ENCODE measurements around the gene ITPR3. TPM values are rescaled to one million over a fixed set of nuclear protein-coding genes. Genes with fewer than 3 reads are reported as not detected.

The ITPR3 gene
- polyA plus RNA-seq, 5 donors, result 56.2 to 87.2 (median 77.9) TPM

DNA sequence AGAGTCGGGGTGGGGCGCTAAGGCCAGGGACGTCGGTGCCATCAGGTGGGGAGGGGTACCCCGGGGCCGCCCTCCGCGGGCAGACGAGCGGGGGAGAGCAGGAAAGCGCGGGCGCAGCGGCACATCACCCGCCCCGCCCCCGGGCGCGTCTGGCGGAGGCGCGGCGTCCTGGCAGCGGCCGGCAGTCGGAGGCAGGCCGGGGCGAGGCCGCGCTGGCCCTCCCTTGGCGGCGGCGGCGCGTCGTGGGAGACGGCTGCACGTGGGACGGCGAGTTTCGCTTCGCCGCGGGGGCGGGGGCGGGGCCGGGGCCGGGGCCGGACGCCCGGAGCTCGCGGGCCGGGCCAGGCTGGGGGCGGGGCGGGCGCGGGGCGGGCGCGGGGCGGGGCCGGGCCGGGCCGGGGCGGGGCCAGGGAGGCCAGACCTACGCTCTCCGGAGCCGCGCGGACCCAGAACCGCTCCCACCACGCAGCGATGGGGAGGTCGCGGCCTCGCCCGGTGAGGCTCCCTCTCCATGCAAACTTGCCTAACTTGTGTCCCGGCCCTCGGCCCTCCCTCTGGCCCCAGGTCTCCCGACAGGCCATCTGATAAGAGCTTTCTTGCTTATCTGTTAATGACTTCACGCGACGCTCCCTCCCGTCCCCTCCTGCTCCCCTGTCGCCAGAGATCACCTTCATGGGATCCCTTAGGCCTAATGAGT, 12.5 kb downstream of the ITPR3 start:
- DNase-seq, result no peak

DNA sequence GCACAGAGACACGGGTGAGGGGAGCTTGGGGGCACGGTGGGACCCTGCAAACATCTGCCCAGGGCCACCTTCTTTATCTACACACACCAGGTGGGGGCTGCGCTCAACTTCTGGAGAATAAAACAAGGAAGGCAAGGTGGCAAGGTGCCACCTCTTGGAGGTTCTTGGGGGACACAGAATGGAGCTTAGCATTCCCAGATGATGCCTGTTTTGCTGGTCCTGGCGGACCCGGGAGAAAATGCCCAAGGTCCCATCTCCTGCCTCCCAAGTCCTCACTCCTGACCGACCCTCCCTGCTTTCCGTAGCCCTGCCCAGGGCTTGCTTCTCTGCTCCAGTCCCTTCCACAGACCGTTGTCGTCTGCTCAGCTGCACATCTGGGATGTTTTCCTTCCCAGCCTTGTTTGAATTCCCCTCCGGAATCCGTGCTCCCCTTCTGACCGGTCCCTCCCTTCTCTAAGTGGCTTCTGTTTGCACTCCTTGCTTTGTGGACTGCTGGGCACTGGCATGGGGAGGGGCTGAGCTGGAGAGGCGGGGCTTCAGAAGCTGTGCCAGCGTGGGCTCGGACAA, 13.1 kb downstream of the ITPR3 start:
- DNase-seq, result no peak

DNA sequence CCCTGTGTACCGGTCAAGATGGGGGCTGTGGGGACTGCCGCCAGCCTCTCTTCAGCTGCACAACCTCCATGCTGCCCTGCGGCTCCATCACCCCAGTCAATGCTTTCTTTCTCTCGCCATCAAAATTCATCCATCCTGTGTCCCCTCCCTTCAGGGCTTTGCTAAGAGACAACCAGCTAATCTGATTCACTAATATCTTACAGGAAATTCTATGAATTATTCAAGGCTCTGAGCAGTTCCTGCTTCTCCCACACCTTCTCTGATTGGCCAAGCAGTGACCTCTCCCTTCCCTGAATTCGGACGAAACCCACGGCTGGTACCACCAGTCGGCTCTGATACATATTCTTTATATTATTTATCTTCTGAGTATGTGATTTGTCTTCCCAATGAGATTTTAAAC, 13.8 kb downstream of the ITPR3 start:
- DNase-seq, result no peak

GRCh38 chr6:33636655-33637054, 15.5 kb downstream of the ITPR3 start:
- no peak for DNase-seq

GRCh38 chr6:33638556-33638955, 17.4 kb downstream of the ITPR3 start:
- DNase-seq, result no peak

GRCh38 chr6:33639559-33639958, 18.4 kb downstream of the ITPR3 start:
- DNase-seq, result no peak

GRCh38 chr6:33640361-33640760, 19.2 kb downstream of the ITPR3 start:
- no peak for DNase-seq

DNA sequence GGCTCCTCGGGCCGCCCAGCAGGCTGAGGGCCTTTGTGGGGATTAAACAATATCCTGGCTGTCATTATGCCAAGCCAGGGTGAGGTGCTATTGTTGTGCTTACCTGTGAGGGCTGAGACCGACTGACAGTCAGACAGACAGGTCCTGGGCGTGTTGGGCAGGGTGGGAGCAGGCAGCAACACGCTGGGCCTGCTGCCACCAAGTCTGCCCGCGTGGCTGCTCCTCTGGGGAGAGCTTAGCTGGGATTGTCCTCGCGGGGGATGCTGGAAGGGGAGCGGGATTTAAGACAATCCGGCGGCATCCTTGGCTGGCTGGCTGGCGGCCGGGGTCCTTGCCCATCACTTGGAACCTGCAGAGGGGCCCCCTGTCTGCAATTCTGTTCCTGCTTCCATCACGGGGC, 20.0 kb downstream of the ITPR3 start:
- no peak for DNase-seq

GRCh38 chr6:33641602-33642001, 20.5 kb downstream of the ITPR3 start:
- no peak for DNase-seq

GRCh38 chr6:33642897-33643296, 21.8 kb downstream of the ITPR3 start:
- DNase-seq, result no peak

DNA sequence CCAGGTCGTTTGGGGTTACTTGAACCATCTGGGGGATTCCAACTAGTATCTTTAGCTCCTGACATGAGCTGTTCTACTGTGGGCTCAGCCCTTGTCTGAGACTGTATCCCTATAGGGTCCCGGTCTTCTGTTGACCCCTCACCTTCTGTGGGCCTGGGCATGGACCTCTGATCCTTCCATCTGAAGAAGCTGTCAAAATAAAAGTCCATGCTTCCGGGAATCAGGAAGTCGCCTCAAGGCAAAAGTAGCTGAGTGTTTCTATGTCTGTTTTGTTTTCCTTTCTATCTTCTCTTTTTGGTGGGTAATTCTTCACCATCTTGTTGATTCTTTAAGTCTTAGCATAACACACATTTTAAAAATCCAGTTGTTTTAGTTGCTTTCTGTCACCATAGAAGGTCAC, 30.3 kb downstream of the ITPR3 start:
- no peak for DNase-seq

DNA sequence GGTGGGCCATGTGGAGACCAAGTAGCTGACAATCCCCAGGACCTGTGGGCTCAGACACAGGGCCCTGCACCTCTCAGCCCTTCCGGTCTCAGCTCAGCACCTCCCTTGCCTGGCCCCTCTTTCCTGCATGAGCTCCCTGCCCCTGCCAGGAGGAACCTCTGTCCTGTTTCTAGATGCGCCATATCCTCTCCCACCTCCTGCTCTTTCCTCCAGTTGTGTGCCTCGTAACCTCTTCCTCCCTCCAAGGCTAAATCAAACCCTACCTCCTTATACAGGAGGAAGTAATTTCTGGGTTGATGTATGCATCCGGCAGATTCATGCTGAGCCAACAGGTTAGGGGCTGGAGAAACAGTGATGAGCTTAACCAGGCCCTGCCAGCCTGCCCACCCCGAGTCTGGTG, 30.9 kb downstream of the ITPR3 start:
- no peak for DNase-seq

DNA sequence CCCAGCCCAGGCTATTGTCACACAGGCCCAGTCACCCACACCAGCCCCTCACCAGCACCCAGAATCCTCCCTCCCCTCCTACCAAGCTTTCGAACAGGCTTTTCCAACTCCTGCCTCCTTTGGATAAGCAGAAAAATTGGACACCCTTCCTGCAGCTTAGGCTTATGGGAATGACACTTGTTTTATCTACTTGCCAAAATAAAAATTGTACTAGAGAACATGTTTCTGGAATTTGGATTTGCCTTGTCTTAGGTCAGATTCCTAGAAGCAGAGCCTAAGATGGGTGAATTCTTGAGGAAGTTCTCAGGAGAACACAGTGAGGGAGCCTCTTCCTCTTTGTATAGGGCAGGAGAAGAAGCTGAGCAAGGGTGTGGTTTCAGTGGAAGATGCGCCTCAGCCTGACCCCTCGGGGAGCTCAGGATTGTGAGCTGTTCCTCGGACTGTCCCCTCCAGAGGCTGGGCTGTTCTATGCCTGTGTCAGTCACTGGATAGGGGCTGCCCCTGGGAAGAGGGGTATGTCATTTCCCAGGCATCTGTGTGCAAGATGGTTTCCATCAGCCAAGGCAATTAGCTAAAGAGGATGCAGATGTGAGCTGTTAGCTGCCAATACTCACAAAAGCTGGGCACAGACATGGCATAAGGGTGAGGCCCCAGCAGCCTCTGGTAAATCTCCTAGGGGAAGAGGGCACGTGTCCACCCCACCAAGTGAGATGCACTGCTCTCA, 33.9 kb downstream of the ITPR3 start:
- no peak for DNase-seq

GRCh38 chr6:33656844-33657243, 35.7 kb downstream of the ITPR3 start:
- DNase-seq, result no peak

GRCh38 chr6:33658982-33659689, 38.0 kb downstream of the ITPR3 start:
- DNase-seq, result no peak

DNA sequence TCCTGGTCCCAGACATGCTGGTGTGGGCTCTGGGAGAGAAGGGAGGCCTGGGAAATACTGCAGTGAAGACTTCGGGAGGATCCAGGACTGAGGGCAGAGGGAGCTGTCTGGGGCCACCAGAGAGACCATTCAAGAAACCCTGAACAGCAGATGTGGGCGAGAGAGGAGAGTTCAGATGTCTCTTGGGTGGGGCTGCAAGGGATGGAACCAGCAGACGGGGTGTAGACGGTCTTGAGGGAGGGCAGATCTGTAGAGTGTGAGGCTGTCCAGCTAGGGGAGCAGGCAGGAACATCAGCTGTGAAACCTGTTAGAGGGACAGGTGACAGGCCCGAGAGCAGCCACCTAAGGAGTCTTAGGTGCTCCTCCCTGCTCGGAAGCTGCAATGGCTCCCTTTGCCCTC, 38.9 kb downstream of the ITPR3 start:
- DNase-seq, result no peak

DNA sequence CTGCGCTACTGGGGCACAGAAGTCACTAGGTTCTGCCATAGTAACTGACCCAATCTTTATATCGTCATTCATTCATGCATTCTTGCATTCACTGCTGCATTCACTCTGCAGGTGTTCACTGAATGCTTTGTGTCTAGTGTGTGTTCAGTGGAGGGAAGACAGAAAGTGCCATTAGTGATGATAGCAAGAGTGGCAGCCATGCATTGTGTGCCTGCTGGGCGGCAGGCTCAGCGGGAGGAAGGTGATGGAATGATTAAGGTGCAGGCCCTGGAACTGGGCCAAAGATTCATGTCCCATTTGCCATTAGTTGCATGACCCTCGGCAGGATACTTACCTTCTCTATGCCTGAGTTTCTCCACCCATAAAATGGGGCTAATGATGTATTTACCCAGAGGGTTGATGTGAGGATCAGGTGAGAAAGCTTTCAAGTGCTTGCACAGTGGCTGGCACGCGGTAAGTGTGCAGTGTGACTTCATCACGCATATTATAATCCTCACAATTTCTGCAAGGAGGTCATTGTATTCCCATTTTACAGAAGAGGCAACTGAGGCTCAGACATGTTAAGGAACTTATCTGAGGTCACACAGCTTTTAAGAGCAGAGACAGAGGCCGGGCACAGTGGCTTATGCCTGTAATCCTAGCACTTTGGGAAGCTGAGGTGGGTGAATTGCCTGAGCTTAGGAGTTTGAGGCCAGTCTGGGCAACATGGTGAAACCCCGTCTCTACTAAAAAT, 40.1 kb downstream of the ITPR3 start:
- no peak for DNase-seq

GRCh38 chr6:33662318-33662717, 41.2 kb downstream of the ITPR3 start:
- no peak for DNase-seq

DNA sequence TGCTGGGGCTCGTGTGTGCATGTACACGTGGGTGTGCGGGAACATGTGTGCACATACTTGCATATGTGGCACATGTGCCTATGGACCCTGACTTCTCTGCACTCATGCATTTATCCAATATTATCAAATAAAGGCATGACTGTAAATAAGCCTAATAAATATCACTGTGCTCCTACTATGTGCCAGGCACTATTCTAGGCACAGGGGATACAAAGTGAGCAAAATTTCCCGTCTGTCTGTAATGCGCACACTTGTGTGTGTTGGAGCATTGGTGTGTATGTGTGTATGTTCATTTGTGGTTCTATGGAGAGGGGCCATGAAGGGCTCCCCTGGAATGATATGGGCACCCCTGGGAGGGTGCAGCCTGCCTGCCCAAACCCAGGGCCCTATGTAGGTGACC, 41.9 kb downstream of the ITPR3 start:
- no peak for DNase-seq

DNA sequence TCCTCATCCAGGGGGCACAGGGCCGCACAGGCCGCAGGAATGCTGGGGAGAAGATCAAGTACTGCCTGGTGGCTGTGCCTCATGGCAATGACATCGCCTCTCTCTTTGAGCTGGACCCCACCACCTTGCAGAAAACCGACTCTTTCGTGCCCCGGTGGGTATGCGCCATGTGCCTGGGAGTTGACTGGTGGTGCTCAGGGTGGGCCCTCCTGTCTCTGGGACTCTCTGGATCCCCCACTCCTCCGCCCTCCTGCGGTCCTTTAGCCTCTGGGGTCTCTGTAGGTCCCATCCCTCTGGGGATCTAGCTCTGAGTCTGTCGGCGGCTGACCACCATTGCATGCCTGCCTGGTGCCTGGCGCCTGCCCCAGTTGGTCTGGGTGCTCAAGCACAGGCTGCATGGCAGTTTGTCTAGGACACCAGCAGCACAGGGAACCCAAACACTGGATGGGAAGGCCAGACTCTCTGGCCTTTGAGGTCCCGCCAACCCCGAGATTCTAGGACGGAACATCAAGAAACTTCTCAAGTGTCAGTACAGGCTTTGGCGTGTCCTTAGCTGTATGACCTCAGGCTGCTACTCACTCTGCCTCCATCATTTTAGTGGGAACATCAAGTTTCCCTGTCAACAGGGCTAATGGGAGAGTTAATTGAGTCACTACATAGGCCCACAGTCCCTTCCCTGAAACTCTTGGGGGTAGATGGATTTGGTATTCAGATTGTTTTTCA, 42.8 kb downstream of the ITPR3 start:
- DNase-seq, result no peak

DNA sequence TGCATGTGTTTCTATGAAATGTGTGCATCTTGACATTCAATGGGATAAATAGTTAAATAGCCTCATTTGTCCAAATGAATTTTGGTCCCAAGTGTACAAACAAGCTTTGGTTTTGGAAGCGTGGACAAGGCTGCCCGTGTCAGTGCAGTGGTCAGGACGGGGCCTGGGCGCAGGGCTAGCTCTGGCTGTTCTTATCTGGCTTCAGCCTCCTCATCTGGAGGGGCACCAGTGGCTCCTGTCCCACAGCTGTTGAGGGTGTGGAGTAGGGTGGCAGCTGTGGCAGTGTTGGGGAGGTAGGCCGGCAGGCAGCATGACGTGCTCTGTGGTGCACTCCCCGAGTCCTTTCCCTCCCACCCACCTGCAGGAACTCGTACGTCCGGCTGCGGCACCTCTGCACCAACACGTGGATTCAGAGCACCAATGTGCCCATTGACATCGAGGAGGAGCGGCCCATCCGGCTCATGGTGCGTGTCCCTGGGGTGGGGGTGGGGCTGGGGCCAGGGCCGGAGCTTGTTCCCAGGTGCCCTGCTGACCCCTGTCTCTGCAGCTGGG, 43.5 kb downstream of the ITPR3 start:
- no peak for DNase-seq

Data from right lung (tissue), 5 donors.